Measurements from ENCODE around the gene MTRF1L.

- TF ChIP-seq CTCF (conservative IDR thresholded peaks at IDR 0.05; ENCODE audit: low read depth, low read length) (no peak), EZH2 (IDR thresholded peaks at IDR 0.05; ENCODE audit: low read length, unreplicated experiment) (no peak), EZH2phosphoT487 (IDR thresholded peaks at IDR 0.05; ENCODE audit: borderline replicate concordance, low read length) (no peak)
These were observed 24.5 kb downstream of the MTRF1L start for GRCh38 chr6:152978058-152978457.

Measured in PC-3 (cell line).